ENCODE measurements around the gene CNTNAP1. TPM values are rescaled to one million over a fixed set of nuclear protein-coding genes. Genes with fewer than 3 reads are reported as not detected.
A peak's percentile ranks its signal among the peaks of the same experiment; 100 is the strongest.

Gene CNTNAP1
- total and polyA plus RNA-seq, 10 of the 15 experiments (the other 5 are each of a cell fraction or from before 2014, with no cell fraction given): 0.95 to 29.9 (median 10.4) TPM

- TF ChIP-seq E4F1 (IDR thresholded peaks at IDR 0.05; ENCODE audit: borderline replicate concordance, partially characterized antibody) (no peak), SIX5 (IDR thresholded peaks at IDR 0.05; ENCODE audit: low read depth, low read length, severe bottlenecking) (no peak), YBX1 (IDR thresholded peaks at IDR 0.05) (no peak), SMC3 (IDR thresholded peaks at IDR 0.05; ENCODE audit: borderline replicate concordance, low read length) (peak; percentile 41; the same call in 1 of the 2 replicates), EP300 (IDR thresholded peaks at IDR 0.05; ENCODE audit: borderline replicate concordance in 1 of 2, control insufficient read depth in 1 of 2, low read depth in 2 of 2, low read length in 2 of 2) (no peak), ZBTB40 (IDR thresholded peaks at IDR 0.05; ENCODE audit: borderline replicate concordance) (no peak), RCOR1 (conservative IDR thresholded peaks at IDR 0.05; ENCODE audit: low read depth, low read length) (no peak), KDM1A (IDR thresholded peaks at IDR 0.05; ENCODE audit: borderline replicate concordance) (no peak), RBBP5 (conservative IDR thresholded peaks at IDR 0.05) (no peak), MYC (IDR thresholded peaks at IDR 0.05; ENCODE audit: insufficient read depth, insufficient read length, insufficient replicate concordance, low read length, severe bottlenecking) (no peak), BCLAF1 (IDR thresholded peaks at IDR 0.05) (no peak), MLLT1 (IDR thresholded peaks at IDR 0.05) (no peak)
Observed at GRCh38 chr17:42673885-42674754, 8.2 kb upstream of the CNTNAP1 start (continued).

All from GM12878 (cell line).